ENCODE measurements around the gene GPR62.

The GPR62 gene

GRCh38 chr3:51994530-51994929 lies 39.3 kb downstream of the GPR62 start:
- DNase-seq (ENCODE audit: low read depth) = no peak

GRCh38 chr3:51995346-51996163 lies 40.4 kb downstream of the GPR62 start, which contains the start of gene RPL29:
Gene RPL29, minus strand, starts transcription at chr3:51995895. Its CDS starts 434 bp downstream, at chr3:51995461.
- peak; percentile 74 for DNase-seq (ENCODE audit: low read depth)

- DNase-seq (ENCODE audit: low read depth) = no peak
Observed at GRCh38 chr3:51997172-51997571, 42.0 kb downstream of the GPR62 start.

GRCh38 chr3:51997935-51998596 lies 42.9 kb downstream of the GPR62 start:
- DNase-seq (ENCODE audit: low read depth) = no peak

DNA sequence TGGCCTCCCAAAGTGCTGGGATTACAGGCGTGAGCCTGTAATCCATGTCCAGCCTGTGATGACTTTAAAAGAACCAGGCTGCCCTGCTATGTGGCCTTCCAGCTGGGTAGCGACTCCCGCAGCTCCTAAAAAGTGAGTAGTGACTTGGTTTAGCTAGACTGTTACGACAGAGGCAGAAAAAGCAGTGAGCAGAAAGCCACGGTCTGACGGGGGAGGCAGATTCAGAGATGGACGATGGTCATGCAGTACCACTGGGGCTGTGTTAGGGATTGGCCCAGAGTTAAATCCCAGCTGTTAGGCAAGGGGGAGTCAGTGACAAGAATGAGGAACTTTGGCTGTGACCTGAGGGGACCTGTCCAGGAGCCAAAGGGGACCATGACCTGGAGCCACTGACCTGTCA lies 43.6 kb downstream of the GPR62 start:
- DNase-seq (ENCODE audit: low read depth) = no peak

GRCh38 chr3:51999846-52000245 lies 44.7 kb downstream of the GPR62 start:
- DNase-seq (ENCODE audit: low read depth) = no peak

DNA sequence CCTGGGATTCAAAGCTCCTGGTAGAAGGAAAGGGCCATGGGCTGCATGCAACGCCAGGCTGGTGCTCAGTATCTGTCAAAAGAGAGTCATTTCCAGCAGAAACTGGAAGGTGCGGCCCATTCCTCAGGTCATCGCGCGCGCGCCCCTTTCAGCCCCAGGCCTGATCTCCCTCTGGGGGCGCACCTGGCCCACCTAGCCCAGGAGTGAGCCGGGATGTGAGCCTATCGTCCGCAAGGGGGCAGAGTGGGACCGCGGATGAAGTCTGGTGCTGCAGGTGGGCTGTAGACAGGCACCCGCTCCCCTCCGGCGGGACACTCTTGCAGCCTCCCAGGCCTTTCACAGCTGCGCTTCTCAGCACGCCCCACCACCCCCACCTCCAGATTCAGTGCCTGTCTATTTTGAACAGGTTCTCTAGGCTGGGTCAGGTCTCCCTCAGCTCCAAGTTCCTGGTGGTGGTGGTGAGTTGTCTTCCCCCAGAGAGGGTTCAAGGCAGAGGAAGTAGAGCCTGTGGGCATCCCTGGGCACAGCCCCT lies 46.3 kb downstream of the GPR62 start:
- no peak for DNase-seq (ENCODE audit: low read depth)

DNA sequence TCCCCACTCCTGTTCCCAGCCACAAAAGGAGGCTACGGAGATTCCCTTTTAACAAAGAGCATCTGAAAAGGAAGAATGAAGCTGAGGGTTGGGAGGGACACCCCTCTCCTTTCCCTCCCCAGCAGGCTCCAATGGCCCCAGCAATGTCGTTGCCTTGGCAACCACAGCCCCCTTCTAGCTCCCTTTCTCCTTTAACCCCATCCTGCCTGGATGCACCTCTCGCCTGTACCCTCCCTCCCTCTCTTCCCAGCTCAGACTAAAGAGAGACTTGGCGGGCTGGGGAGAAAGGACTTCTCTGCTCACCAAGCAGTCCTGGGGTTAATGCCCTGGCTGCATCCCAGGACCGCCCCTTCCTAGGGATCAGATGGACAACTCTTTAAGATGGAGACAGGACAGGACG lies 47.6 kb downstream of the GPR62 start:
- DNase-seq (ENCODE audit: low read depth) = no peak

DNA sequence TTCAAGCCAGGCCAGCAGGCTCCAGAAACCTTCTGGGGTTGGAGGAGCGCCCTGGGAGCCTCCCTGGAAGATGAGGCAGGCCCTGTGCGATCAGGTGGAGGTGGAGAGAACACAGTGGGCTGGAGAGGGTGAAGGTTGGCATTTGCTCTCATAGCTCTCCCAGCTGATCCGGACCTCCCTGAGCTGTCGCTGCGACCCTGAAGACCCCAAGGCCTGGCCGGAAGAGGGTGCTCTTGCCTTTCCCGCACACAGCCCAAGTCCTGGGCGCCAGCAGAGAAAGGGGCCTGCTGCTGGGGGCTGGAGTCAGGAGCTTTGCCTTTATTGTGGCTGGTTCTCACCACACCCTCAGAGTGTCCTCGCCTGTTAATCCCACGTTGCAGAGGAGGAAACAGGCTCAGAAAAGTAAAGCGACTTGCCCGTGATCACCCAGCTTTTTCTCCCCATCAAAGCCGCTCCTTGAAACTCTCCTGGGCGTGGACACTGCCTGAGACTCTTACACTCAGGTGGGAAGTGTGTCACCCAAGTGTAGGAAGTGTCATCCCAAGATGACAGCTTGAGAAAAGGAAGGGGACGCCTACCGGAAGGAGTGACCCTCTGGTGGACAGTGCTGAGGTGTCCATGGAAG lies 49.1 kb downstream of the GPR62 start:
- DNase-seq (ENCODE audit: low read depth) = no peak

DNA sequence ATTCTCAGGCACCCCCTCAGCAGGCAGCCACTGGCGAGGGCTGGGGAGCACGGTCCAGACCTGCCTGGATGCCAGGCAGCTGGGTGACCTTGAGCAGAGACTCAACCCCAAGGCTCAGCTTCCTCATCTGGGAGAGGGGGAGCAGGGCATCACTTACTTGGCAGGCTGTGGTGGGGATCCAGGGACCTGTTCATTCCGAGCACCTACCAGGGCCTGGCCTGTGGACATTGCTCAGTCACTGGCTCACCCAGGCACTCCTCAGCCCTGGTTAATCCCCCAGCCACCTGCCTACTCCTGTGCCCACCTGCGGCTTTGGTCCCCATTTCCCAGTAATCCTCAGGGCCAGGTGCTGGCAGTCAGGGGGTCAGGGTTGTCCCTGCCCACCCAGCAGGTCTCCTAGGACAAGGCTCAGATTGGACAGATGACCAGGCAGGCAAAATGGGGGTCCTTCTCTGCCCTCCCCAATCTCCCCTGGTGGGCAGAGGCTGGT lies 49.8 kb downstream of the GPR62 start:
- DNase-seq (ENCODE audit: low read depth) = no peak

GRCh38 chr3:52005571-52005986 lies 50.4 kb downstream of the GPR62 start:
- DNase-seq (ENCODE audit: low read depth) = no peak

DNA sequence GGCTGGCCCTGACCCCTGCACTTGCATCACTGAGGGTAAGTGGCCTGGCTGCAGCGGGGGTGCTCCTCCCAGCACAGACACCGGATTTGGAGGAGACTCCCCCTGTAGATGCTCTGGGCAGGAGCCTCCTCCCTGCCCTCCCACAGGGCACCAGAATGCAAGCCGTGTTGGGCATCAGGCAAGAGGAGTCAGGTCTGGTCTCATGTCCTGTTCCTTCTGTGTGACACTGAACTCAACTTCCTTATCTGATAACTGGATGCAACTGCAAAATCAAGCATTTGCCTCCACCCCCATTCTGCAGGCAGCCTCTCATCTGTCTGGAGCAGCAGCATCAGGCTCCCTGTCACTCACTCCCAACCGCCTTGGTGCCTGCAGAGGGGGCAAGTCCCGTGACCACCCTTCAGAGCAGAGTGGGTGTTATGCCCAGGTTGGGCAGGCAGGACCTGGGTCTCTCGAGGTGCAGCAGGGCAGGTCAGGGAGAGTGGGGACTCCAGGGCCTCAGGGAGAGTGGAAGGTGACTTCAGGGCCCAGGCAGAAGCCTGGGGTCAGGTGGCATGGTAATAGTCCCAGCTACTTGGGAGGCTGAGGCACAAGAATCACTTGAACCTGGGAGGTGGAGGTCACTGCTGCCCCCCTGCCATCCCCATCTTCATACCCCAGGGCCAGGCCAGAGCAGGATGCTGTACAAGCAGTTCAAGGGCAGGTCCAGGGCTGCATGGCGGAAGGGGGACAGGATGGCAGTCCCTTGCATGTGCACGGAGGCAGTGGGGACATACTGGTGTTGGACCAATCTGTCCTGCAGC lies 51.0 kb downstream of the GPR62 start:
- DNase-seq (ENCODE audit: low read depth) = no peak

DNA sequence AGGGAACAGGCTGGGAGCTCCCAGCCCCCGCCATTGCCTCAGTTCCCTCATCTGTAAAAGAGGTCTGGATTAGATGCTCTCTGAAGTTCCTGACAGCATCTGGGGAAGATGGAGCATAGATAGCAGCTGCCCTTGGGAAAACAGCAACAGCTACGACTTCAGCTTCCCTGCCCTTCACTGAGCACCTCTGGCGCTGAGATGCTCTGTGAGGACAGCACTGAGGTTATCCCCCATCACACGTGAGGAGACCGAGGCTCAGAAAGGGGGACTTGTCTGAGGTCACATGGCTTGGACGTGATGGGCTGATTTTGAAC lies 51.6 kb downstream of the GPR62 start:
- no peak for DNase-seq (ENCODE audit: low read depth)
